GM19438 (cell line): Measurements from ENCODE around the gene PARVA.

ENCODE experiments used
- ATAC-seq: cut with Tn5 transposase; IDR thresholded peaks from one replicate; pipeline ENCODE4 v1.9.1; 2021; ENCODE audit warnings: low read depth; ENCODE audit not compliant: unreplicated experiment

Gene PARVA

DNA sequence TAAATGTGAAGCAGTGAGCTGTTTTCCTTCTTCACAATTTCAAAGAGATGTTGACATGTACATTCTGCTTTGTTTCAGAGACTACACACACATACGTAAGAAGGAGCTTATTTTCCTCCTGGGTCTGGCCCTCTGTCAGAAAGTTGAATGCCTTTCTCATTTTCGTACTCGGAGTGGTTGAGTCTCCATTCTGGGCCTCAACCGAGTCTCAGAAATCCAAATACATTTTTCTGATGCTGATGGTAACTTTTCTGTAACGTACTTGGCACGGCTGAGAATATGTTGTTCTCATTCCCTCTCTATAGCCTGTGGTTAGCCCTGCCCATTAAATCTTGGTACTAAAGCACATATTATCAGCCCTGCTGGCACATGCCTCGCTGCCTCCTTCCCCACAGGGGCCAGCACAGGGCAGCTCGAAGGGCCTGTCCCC is 25.3 kb downstream of the PARVA start:
- ATAC-seq: no peak

DNA sequence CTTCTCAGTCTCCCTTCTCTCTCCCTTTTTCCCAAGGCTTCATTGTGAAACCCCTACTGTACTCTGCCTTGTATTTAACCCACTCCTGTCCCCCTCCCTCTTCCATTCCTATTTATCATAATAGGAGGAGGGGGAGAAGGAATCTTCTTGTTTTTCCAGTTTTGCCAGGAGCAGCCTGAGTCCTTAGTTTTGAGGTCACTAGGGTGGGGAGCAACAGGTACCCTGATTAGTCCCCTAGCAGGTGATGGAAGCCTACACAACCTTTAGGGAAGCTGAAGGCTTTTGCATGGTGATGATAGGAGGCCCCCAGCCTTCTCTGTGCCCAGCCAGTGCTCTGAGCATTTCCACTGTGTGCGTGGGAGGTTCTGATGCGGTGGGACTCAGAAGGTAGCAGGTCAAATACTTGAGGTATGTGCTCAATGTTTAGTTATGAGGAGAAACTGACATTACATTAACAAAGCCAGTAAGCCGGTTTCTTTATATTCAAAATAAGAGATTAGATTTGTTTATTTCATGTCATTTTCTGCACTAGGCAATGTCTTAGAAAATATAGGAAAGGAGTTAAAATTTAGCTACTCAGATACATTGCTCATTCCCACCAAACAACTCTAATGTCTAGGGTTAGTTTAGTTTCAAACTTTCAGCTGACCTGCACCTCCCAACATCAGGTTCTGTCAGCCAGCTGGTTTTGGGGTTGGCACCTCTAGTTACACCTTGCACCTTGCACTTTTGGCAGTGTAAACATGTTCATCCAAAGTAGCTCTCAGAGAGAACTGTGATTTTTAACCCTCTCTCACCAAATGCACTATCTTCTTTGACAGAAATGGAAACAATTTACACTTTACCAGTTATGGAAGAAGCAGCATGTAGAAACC is 26.0 kb downstream of the PARVA start:
- no peak for ATAC-seq

DNA sequence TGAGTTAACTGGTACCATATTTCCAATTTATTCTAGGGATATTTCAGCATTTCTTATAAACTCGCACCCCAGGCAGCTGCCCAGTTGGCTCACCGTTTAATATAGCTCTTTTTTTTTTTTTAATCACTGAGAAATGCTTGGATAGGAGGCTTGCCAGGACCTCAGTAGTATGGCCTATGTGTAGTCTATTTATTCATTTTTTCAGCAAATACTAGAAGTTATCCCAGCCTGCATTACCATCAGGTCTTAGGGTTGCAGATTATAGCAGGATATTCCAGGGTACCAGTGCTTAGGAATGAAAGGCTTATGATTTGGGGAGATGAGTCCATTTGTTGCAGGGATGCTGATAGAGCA is 26.6 kb downstream of the PARVA start:
- ATAC-seq: no peak

DNA sequence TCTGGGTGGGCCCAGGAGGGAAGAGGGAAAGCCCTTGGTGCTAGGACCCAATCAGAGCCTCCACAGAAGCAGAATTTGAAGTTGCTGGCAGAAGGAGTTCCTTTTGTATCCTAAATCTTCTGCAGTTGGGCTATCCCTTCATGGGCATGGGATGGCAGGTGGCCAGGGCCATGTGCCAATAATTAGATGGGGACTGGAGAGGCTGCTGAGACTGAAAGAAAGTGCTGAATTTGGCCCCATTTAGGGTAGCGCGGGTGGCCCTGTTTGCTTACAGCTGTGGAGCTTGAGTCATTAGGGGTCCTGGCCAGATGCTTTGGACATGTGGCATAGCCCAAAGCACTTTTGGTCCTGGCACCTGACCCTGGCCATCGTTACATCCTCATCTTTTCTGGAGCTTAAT is 27.1 kb downstream of the PARVA start:
- ATAC-seq: no peak

DNA sequence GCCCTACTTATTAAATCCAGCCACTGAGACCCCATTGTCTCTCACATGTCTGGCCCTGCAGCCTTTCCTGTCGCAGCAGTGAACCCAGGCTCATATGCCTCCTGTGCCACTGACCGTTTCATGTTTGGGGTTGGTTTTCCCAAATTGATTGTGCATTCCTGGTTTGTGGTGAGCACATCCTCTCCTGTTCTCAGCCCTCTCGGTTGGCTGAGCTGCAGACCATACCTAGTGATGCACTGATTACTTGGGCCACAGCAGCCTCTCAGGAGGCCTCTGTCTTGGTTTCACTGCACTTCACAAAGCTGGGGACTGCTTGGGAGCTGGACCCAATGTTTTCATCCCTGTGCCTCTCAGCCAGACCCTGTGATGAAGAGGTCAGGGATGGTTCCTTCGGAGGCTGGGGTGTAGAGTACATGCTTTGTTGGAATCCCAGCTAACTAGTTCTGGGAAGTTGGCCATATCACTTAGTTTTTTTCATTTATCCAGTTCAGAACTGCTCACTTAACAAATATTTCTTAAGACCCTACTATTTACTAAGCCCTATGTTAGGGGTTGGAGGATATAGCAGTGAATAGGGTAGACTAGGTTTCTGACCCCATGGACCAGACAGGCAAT is 30.9 kb downstream of the PARVA start:
- no peak for ATAC-seq

DNA sequence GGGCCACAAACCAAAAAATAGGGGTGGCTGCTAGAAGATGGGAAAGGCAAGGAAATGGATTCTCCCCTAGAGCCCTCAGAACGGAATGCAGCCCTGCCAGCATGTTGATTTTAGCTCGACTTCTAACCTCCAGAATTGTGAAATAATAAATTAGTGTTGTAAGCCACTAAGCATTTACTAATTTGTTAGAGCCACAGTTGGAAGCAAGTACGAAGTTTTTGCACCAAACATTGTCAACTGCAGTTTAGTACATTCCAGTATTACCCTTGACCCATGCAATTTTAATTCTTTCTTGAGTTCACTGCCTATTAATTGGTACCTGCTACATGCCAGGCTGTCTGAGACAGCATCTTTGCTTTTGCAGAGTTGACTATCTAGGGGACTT is 32.2 kb downstream of the PARVA start:
- ATAC-seq: no peak

DNA sequence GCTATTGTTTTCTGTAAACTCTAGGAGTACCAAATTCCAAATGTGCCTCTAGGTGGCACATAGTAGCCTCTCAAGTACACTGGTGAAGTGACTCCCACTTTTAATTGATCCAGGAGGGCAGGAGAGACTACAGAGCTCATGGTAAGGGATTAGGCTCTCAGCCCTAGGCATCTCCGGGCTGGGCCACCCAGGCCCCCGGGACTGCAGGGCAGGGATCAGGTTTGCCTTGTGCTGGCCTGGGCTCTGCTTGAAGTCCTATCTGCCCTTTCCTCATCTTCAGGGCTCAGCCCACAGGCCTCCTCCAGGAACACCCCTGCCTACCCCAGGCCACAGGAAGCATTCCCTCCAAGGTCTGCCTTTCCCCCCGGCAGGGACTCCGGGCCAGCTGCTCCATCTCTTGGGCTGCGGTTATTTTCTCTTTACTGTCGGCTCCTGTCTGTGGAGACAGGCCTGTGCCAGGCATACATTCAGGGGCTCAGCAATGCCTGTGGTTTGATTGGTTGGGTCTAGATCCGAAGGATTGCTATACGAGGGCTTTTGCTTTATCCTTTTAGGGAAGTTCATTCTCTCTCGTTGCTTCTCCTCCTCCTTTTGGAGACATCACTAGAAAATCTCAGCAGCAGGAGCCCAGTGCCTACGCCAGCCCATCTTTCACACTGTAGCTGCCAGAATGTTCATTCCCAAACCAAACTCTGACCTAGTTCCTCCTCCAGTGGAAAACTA is 32.8 kb downstream of the PARVA start:
- no peak for ATAC-seq

DNA sequence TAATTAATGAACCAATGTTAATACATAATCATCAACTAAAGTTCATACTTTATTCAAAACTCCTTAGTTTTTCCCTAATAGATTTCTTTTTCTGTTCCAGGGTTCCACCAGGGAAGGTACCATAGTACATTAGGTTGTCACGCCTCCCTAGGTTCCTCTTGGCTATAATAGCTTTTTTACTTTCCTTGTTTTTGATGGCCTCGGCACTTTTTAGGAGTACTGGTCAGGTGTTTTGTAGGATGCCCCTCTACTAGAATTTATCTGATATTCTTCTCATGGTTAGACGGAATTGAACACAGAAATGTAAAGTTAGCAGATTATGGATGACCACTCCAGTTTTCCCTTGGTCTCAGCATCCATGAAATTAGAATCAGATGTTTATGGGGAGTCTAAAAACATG is 34.0 kb downstream of the PARVA start:
- no peak for ATAC-seq

DNA sequence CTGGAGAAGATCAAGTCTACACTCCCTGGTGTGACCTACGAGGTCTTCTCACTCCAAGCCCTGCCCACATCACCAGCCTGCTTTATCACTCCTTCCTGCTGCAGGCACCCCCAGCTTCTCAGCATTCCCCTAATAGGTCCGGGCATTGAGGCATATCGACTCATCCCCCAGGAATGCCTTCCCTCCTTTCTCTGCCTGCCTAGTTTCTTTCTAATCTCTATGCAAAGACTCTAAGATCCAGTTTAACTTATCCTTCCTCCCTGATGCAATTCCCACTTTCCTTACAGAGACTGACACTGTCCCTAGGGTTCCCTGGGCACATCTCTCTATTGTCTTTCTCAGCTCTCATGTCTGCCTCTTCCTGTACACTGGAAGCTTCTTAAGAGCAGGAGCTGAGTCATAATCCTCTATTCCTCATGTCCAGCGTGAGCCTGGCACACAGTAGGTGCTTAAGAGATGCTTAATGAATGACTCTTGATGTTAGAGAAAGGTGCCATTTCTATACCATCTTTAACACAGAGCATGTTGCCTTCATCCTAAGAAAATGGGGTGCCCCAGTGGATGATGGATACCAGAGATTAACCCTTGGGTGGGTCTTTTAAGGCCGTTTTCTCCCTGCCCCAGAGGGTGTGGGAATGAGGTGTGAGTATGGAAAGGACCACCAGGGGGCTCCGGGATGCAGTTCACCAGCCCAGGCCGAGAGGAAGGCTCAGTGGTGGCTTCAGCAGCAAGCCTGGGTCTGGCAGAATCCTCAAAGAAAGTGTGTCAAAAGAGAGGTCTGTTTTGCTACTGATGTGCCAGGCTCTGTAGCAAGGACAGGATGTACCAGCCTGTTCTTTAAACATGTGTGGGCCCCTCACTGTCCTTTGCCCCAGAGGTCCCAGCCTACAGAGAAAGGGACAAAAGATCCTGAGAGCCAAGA is 34.7 kb downstream of the PARVA start:
- no peak for ATAC-seq

DNA sequence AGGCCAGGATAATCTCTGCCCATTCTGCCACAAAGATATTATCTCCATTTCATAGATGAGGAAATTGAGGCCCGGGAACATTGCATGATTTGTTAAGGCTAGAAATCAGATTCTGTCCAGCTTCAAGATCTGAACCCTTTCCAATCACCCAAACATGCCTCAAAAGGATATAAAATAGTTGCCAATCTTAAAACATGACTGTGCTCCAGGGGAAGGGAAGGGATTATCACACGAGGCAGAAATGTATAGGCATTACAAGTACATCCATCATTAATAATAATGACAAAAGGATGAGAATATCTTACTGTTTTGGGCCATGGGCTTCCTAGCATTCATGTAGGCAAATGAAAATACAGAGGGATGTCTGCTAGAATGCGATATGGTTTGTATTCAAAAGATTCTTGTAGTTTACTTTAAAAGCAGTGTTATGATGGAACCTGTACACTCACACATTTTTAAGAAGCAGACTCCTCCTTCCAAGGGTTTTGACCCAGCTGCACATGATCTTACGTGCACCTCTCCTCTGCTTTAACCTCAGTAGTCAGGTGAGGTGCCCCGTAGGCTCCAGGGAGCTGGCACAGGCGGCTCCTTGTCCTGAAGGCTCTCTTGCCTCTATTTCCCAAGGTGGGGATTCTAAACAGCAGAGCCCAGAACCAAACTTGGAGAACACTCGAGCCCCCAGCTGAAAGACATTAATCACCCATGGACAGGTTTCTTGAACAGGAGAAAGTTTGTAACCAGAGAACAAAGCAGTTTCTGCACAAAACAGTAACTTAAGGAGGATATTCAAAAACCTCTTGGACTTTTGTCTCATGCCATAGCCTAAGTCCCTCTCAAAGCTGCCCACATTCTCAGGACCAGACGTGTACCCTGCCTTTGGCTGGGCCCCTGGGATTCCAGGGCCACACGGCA is 36.0 kb downstream of the PARVA start:
- no peak for ATAC-seq

DNA sequence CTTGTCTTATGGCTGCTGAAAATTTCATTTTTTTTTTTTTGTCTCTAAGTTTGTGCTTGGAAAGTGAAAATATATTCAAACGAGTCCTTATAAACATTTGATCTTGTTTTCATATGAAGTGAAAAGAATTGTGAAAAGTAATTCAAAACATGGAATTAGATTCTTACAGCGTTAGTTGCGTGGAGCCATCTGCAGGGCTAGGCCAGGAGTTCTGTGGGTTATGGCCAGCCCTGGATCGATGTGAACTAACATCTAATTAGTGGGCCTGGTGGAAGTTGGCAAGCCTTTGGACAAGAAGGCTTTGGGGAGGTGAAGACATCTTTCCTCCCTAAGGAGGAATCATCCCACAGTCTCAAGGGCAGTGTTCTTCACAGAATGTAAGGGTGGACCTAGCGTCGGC is 37.2 kb downstream of the PARVA start:
- ATAC-seq: no peak

DNA sequence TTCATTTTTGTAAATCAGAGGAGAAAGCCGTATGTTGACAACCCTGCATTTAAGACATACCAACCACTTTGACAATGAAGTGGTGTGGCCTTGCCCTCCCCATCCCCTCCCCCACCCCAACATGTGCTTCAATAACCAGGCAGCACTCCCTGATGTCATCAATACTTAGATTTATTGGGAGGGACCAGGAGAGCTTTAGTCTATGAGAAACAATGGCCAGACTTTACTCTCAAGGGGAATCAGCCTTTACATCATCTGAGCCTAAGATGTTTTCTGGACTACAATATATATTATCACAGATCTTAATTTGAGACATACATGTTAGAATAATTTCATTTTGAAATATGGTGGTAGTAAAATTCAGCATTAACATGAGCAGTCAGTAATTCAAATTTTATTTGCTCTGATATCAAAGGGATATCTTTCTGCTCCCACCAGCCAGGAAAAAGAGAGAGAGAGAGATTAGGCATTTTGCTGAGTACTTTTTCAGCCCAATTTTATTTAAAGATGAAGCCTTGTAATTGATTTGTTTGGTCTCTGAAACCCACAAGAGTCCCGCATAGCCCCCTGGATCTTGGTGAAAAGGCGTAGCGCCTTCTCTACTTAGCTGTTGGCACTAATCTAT is 38.1 kb downstream of the PARVA start:
- no peak for ATAC-seq

DNA sequence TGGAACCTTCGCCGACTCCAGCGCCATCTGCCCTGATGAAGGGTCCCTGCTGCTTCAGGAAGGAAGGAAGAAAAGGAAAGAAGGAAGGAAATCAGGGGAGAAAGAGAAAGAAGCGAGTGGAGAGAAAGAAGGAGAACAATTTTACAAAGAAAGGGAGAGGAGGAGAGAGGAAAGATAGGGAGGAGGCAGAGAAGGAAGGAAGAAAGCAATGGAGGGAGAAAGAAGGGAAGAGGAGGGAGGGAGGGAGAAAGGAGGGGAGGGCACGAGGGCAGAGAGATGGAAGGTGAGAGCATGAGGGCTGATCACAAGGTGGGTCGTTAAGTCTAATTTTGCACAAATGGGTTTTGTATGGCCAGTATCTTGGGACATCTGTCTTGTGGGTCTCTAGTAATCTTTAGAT is 39.2 kb downstream of the PARVA start:
- no peak for ATAC-seq

DNA sequence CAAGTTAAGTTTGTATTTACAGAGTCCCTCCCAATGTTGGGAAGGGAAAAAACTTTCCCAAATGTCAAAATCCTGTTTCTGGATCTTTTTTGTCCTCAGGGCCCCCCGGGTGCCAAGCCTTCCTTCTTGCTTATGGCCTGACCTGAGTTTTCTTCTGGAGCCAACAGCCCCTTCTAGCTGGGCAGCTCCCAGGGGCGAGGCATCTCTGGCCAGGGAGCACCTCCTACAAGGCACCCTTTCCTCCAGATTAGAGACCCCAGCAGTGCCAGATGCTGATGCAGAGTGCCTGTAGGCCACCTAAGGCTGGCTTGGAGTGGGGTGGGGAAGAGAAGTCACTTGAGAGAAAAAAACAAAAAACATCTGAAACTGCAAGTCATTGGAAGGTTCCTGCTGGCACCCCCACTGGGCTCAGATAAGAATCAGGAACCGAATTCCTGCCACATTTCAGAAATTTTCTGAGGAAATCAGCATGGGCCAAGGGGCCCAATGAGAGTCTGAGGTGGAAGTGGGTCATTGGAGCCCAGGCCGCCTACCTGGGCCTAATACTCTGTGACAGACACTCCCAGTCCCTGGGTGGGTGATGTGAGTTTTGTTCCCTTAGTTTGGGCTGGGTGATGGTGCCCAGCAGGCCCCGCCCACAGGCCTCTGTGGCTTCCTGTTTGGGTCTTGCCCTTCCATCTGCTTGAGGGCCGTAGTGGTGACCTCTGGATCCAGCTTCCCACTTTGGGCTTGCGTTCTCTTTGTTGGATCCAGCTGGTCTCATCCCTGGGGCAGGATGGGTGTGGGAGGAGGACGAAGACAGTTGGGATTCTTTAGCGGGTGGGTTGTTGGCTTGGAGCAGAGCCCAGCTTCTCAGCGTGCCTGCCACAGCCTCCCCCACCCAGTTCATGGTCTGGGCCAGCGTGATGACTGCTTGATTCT is 40.6 kb downstream of the PARVA start:
- no peak for ATAC-seq

DNA sequence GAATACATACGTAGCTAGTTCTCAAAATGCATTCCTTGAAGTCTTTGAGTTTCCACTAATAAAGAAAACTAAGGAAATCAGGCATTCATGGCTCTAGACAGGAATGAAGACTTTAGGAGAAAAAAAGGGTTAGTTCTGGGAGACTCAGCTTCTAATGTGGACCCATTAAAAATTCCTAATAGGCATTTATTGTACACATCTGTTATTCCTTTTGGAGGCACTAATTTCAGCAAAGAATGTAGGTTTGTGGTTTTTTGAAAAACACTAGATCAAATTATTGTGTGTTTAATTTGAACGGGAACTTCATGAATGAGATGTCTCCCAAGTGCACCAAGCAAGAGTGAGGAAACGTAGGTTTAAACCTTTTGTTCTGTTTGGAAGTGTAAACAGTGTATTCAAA is 42.7 kb downstream of the PARVA start:
- no peak for ATAC-seq

DNA sequence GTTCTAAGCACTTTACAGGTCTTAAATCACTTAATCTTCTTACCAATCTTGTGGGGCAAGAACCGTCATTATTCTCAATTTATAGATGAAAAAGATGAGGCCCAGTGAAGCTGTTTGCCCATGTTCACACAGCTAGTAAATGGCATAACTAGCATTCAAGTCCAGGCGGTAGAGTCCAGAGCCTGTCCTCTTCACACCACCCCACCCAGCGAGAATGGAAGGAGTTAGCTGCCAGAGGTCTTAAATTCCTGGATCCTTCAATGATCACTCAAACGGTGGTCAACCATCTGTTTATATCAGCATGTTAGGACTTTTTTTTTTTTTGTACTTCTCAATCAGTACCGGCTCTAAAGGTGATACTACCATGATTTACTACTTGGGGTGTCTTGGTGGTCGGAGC is 43.3 kb downstream of the PARVA start:
- ATAC-seq: no peak

DNA sequence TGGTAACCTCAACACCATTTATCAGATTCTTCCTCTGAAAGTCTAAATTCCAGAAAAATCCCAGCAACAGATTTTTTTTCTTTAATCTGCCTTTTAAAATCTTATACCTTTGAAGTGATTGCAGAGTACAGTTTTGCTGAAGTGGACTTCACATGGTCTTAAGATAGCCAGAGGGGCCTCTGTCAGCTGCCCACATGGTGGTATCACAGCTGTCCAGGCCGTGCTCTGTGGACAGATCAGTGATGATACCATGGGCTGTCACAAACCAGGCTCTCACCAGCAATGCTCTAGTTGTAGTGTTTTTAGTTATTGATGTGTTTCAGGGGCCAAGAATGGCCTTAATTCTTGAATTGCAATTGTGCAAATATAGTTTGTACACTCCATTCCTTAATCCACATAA is 44.0 kb downstream of the PARVA start:
- no peak for ATAC-seq

DNA sequence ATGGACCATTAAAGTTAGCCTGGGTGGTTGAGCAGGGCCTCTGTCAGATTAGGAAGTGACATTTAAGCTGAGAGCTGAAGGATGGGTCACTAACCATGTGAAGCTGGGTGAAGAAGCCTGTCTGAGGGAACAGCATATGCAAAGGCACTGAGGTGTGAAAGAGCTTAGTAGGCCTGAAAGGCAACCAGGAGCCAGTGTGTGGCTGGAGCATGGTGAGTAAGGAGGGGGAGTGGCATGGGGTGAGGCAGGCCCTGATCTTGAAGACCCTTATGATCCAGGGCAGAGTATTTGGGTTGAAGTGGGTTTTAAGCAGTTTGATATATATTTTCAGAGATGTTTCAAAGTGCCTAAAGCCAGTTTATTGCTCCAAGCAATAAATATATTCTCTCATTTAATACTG is 48.8 kb downstream of the PARVA start:
- ATAC-seq: no peak
